ENCODE measurements around the gene LRP8. TPM values are rescaled to one million over a fixed set of nuclear protein-coding genes. Genes with fewer than 3 reads are reported as not detected.
A peak's percentile ranks its signal among the peaks of the same experiment; 100 is the strongest.

The LRP8 gene
- total and polyA plus RNA-seq, 2 of the 13 experiments (the other 11 are each of a cell fraction or from before 2014, with no cell fraction given): 17.3 to 17.4 TPM

DNA sequence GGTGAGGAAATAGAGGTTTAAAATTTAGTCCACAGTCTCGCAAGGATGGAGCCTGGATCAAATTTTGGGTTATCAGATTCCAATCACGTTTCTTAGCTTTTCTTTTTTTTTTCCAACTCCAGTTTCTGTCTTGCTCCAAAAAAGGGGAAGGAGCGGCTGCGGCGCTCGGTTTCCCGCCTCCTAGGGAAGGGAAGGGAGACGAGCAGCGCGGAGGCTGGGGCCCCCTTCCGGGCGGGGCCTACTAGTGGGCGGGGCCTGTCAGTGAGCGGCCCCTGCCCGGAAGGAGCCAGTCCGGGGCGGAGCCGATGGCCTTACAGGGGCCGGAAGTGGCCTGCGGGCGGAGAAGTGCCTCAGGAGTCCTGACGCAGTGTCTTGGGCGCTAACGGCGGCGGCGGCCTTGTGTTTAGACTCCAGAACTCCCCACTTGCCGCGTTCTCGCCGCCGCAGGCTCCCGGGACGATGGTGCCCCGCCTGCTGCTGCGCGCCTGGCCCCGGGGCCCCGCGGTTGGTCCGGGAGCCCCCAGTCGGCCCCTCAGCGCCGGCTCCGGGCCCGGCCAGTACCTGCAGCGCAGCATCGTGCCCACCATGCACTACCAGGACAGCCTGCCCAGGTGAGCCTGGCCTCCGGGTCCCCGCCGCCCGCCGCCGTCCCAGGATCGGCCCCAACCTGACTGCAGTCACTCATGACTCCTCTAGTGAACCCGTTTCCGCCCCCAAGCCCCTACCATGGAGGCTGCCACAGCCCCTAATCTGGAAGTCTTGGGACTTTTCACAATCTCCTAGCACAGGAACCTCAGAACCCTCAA lies 131.2 kb downstream of the LRP8 start, which contains the start of gene CPT2 (continued):
- TF ChIP-seq, protein P1, sequence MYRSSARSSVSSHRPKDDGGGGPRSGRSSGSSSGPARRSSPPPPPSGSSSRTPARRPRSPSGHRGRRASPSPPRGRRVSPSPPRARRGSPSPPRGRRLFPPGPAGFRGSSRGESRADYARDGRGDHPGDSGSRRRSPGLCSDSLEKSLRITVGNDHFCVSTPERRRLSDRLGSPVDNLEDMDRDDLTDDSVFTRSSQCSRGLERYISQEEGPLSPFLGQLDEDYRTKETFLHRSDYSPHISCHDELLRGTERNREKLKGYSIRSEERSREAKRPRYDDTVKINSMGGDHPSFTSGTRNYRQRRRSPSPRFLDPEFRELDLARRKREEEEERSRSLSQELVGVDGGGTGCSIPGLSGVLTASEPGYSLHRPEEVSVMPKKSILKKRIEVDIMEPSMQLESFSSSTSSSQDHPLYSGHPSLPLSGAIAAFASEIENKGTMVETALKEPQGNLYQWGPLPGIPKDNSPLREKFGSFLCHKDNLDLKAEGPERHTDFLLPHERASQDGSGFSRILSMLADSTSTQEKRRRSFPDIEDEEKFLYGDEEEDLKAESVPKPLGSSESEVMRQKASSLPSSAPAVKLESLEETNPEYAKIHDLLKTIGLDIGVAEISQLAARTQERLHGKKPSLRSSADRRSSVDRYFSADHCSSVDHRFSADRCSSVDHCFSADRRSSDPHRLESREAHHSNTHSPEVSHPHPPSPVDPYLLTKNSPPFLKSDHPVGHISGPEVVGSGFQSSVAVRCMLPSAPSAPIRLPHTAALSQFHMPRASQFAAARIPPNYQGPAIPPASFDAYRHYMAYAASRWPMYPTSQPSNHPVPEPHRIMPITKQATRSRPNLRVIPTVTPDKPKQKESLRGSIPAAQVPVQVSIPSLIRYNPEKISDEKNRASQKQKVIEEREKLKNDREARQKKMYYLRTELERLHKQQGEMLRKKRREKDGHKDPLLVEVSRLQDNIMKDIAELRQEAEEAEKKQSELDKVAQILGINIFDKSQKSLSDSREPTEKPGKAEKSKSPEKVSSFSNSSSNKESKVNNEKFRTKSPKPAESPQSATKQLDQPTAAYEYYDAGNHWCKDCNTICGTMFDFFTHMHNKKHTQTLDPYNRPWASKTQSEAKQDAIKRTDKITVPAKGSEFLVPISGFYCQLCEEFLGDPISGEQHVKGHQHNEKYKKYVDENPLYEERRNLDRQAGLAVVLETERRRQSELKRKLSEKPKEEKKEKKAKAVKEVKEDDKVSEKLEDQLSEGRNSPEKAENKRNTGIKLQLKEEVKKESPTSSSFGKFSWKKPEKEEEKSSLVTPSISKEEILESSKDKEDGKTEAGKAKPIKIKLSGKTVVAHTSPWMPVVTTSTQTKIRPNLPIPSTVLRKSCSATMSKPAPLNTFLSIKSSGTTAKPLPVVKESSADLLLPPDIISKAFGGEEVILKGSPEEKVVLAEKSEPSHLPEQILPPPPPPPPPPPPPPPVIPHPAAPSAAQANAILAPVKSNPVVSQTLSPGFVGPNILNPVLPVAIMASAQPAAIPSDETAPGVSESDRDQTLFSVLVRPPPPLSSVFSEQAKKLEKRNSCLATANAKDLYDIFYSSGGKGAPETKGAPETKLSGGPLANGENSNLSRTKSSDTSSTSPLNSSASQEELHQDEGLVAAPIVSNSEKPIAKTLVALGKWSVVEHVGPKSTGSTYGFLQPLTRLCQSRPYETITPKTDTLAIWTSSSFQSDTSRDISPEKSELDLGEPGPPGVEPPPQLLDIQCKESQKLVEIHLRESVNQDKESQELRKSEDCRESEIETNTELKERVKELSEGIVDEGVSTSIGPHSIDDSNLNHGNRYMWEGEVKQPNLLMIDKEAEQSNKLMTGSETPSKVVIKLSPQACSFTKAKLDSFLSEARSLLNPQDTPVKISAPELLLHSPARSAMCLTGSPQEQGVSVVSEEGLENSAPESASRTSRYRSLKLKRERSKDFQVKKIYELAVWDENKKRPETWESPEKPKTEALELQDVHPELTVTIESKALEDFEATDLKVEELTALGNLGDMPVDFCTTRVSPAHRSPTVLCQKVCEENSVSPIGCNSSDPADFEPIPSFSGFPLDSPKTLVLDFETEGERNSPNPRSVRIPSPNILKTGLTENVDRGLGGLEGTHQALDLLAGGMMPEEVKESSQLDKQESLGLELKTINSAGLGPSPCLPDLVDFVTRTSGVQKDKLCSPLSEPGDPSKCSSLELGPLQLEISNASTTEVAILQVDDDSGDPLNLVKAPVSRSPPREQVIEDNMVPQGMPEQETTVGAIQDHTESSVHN (CRISPR knock-in tag; IDR thresholded peaks at IDR 0.05): no peak
- no peak; the same call in 1 of the 2 replicates for TF ChIP-seq ZNF136 (CRISPR knock-in tag; IDR thresholded peaks at IDR 0.05; ENCODE audit: low read depth)
- TF ChIP-seq HHEX (CRISPR knock-in tag; IDR thresholded peaks at IDR 0.05): no peak
- no peak for TF ChIP-seq FLYWCH1 (CRISPR knock-in tag; IDR thresholded peaks at IDR 0.05)
- TF ChIP-seq, protein P2, sequence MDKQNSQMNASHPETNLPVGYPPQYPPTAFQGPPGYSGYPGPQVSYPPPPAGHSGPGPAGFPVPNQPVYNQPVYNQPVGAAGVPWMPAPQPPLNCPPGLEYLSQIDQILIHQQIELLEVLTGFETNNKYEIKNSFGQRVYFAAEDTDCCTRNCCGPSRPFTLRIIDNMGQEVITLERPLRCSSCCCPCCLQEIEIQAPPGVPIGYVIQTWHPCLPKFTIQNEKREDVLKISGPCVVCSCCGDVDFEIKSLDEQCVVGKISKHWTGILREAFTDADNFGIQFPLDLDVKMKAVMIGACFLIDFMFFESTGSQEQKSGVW (CRISPR knock-in tag; IDR thresholded peaks at IDR 0.05; ENCODE audit: borderline replicate concordance): no peak
- TF ChIP-seq BCL6 (CRISPR knock-in tag; IDR thresholded peaks at IDR 0.05): peak; percentile 7; the same call in 1 of the 2 replicates
- peak; percentile 80; the same call in 1 of the 2 replicates for TF ChIP-seq ZNF891 (CRISPR knock-in tag; IDR thresholded peaks at IDR 0.05)
- TF ChIP-seq, protein P3, sequence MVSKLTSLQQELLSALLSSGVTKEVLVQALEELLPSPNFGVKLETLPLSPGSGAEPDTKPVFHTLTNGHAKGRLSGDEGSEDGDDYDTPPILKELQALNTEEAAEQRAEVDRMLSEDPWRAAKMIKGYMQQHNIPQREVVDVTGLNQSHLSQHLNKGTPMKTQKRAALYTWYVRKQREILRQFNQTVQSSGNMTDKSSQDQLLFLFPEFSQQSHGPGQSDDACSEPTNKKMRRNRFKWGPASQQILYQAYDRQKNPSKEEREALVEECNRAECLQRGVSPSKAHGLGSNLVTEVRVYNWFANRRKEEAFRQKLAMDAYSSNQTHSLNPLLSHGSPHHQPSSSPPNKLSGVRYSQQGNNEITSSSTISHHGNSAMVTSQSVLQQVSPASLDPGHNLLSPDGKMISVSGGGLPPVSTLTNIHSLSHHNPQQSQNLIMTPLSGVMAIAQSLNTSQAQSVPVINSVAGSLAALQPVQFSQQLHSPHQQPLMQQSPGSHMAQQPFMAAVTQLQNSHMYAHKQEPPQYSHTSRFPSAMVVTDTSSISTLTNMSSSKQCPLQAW (CRISPR knock-in tag; IDR thresholded peaks at IDR 0.05): peak; percentile 48; the same call in 1 of the 2 replicates
- peak; percentile 1; the same call in 1 of the 2 replicates for TF ChIP-seq HNF4A (CRISPR knock-in tag; IDR thresholded peaks at IDR 0.05)
- TF ChIP-seq, protein P4, sequence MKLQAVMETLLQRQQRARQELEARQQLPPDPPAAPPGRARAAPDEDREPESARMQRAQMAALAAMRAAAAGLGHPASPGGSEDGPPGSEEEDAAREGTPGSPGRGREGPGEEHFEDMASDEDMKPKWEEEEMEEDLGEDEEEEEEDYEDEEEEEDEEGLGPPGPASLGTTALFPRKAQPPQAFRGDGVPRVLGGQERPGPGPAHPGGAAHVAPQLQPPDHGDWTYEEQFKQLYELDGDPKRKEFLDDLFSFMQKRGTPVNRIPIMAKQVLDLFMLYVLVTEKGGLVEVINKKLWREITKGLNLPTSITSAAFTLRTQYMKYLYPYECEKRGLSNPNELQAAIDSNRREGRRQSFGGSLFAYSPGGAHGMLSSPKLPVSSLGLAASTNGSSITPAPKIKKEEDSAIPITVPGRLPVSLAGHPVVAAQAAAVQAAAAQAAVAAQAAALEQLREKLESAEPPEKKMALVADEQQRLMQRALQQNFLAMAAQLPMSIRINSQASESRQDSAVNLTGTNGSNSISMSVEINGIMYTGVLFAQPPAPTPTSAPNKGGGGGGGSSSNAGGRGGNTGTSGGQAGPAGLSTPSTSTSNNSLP (IDR thresholded peaks at IDR 0.05; ENCODE audit: low read depth, low read length): no peak
- TF ChIP-seq CENPX (CRISPR knock-in tag; IDR thresholded peaks at IDR 0.05): no peak
- TF ChIP-seq ZNF430 (CRISPR knock-in tag; IDR thresholded peaks at IDR 0.05): no peak; the same call in 1 of the 2 replicates
- no peak for TF ChIP-seq ZMYM2 (CRISPR knock-in tag; IDR thresholded peaks at IDR 0.05)
- no peak for TF ChIP-seq FOXK2 (IDR thresholded peaks at IDR 0.05)
- no peak for TF ChIP-seq ZFAT (CRISPR knock-in tag; conservative IDR thresholded peaks at IDR 0.05)
- TF ChIP-seq, protein P5, sequence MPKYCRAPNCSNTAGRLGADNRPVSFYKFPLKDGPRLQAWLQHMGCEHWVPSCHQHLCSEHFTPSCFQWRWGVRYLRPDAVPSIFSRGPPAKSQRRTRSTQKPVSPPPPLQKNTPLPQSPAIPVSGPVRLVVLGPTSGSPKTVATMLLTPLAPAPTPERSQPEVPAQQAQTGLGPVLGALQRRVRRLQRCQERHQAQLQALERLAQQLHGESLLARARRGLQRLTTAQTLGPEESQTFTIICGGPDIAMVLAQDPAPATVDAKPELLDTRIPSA (CRISPR knock-in tag; IDR thresholded peaks at IDR 0.05; ENCODE audit: borderline replicate concordance): no peak
